Endometrial microvascular endothelial cells (primary cell): ENCODE results near the gene OSTN. TPM values are rescaled to one million over a fixed set of nuclear protein-coding genes. Genes with fewer than 3 reads are reported as not detected.

ENCODE experiments used
- in situ Hi-C: cut with HindIII; loops from 2 replicates; pipeline ENCODE4 v1.10.0; 2017; ENCODE audit warnings: low sequenced_read_pairs, low pct_unique_long_range_greater_than_20kb; ENCODE audit errors: inconsistent ontology term
- total RNA-seq: library from RNA; depleted of rRNA; stranded (reverse); fragments of >200 nt; gene quantifications from one replicate; pipeline ENCODE4 v1.2.3, GENCODE V29; 2015; ENCODE audit errors: inconsistent ontology term

OSTN gene
- total RNA-seq, 1 donor from 2014 or later = not detected

DNA sequence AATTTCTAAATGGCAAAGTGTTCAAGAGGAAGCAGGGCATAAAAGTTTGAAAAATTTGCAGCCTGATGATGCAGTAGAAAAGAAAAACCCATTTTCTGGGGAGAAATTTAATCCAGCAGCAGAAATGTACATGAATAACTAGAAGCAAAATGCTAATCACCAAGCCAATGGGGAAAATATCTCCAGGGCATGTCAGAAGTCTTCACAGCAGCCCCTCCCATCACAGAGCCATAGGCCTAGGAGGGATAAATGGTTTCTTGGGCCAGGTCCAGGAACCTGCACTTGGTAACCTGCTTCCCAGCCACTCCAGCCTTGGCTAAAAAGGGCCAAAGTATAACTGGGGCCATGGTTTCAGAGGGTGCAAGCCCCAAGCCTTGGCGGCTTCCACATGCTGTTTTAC is 22.6 kb downstream of the OSTN start:
- in situ Hi-C loops = no loop called here

DNA sequence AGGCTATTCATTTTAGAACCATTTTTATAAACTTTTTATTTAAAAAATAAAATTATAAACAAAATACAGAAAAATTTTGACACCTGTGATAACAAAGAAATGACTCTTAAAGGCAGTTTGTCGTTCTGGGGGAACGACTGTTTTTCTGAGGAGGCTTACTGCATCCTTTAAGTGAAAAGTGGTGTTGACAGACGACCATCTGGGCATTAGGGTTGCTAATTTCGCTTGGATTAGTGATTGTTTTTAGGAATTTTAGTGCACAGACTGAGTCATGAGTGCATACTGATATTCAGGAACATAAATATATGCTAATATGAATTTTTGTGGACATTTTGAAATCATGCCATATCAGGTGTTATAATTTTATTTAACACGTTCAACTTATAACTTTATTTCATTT is 28.5 kb downstream of the OSTN start:
- in situ Hi-C loops = loop anchor here (25.0 kb wide), 1 partner anchor 135 kb away; no protein-coding TSS in a partner anchor

DNA sequence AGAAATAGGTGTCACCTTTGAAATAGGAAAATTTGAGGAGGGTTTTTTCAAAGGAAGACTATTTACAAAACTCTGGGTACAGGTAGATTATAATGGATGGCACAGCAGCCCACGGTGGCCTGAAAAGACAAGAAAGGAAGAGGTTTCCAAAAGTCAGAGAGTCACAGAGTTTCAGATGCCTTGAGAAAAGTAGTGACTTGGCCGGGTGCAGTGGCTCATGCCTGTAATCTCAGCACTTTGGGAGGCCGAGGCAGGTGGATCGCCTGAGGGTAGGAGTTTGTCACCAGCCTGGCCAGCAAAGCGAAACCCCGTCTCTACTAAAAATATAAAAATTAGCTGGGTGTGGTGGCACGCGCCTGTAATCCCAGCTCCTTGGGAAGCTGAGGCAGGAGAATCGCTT is 35.2 kb downstream of the OSTN start:
- in situ Hi-C loops = loop anchor here (25.0 kb wide), 1 partner anchor 128 kb away; no protein-coding TSS in a partner anchor

DNA sequence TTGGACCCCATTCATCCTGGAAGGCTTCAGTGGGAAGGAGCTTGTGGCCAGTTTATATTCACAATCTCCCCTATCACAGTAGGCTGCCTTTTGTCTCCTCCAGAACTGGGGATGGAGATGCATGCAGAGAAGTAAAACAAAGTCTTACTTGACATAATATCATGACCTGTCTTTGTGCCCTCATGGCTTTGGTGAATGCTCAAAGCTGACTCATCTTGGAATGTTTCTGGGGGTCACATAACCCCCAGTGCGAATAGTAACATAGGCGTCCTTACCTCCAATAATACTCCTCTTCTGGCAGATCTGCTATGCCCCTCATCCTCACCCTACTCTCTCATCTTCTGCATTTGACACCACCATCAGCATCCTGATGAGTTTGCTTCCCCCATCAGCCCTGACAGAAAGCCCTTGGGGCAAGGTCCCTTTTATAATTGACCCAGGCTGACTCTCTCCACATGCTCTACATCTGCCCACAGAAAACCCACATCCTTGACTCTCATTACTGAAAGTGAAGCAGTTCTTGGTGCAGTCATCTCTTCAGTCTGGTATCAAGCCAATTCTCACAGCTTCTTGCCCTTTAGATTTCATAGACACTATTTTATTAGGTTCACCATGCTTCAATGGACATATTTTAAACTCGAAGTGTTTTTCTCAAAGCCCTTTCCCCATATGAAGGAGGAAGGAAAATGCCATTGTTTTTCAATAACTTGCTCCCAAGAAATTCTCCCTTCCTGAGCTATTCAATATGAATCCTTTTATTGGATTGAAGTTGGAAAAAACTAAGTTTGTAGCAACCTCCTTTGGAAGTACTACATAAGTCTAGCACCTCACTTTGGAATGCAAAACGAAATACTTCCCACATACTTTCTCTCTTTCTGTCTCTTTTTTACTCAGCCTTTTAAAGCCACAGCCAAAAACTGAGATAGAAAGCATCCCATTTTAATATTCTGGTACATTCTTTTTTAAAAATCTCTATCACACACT is 36.6 kb downstream of the OSTN start:
- in situ Hi-C loops = loop anchor here (25.0 kb wide), 1 partner anchor 127 kb away; no protein-coding TSS in a partner anchor

DNA sequence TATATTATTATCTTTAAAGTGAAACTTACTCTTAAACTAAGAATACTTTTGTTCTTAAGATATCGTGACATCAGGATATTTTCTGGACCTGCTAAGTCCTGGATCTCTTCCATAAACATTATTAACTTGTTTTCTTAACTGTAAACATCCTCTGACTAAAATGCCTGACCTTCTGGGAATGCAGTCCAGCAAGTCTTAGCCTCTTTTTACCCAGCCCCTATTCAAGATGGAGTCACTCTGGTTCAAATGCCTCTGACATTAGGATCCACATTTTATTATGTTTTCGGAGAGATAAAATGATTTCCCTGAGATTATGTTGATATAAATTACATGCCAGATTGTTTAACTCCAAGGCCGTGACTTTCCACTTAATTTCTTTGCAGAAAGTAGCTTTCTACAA is 37.6 kb downstream of the OSTN start:
- in situ Hi-C loops = loop anchor here (25.0 kb wide), 1 partner anchor 126 kb away; no protein-coding TSS in a partner anchor

DNA sequence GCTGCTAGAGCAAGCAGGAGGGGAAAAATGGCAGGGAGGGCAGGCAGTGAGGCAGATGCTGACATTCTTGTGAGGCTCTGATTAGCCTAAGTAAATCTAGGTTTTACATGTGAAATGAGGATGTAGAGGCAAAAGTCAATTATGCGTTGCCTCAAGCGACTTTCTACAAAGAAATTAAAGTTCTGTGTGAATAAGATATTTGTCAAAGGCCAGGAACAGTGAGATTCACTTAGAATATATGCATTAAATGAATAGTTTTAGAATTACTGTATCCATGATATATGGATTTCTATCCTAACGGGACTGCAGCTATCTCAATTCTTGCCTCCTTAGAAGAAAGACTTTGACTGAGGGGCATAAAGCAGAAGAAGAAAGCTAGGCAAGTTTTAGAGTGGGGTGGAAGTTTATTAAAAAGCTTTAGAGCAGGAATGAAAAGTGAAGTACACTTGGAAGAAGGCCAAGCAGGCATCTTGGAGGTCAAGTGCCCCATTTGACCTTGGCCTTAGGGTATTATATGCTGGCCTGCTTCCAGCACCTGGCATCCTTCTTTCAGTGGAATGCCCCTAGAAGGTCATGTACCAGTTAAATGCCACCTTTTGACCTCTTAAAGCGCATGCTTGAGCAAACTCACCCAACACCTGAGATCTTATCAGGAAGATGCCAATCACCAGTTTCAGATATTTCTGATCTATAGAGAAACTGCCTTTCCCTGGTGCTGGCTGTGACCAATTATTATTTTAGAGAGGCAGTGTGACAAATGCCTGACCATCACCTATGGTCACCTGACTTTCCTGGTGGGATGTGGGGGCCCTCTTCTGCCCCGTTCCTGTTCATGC is 38.2 kb downstream of the OSTN start:
- in situ Hi-C loops = loop anchor here (25.0 kb wide), 1 partner anchor 125 kb away; no protein-coding TSS in a partner anchor

DNA sequence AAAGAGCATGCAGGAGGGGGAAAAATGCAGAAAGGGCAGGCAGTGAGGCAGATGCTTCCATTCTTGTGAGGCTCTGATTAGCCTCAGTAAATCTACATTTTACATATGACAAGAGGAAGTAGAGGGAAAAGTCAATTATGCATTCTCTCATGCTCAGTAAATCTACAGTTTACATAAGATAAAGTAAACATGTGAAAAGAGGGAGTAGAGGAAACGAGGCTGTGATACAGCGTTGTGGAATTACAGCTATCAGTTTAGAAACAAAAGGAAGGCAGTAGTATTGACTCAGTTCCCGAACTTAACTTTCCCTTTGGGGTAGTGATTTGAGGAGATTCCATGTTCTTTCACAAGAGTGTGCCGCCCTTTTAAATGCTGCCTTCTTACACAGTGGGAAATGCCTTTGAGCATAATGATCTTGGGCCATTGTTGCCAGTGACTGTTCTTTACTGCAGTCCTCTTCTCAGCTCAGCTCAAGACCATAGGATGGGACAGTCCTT is 39.3 kb downstream of the OSTN start:
- in situ Hi-C loops = loop anchor here (25.0 kb wide), 1 partner anchor 124 kb away; no protein-coding TSS in a partner anchor

DNA sequence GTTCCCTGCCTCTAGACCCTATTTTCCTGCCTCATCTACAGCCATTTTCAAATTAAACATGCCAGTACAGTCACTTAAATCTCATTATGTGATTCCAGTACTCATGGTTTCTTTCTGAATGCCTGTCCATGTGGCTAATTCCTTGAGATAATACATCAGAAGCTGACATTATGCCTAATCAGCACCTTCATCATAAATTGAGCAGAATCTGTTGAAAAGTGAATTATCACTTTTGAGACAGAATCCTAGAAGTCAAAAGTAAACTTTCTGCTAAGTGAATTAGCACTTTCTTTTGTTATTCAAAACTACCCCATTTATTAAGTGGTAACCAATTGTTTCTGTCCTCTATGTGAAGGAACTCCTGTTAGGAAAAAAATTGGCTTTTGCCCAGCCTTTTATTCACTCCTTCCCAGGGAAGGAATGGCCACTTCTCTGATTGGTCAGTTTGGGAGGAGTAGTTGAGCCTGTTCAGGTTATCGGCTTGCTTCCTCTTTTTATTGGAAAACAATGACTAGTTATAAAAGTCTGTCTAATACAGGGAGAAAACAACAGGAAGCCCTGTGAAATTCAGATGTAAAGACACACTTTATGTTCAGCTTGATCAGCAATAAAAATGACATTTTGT is 40.5 kb downstream of the OSTN start:
- in situ Hi-C loops = loop anchor here (25.0 kb wide), 1 partner anchor 123 kb away; no protein-coding TSS in a partner anchor

DNA sequence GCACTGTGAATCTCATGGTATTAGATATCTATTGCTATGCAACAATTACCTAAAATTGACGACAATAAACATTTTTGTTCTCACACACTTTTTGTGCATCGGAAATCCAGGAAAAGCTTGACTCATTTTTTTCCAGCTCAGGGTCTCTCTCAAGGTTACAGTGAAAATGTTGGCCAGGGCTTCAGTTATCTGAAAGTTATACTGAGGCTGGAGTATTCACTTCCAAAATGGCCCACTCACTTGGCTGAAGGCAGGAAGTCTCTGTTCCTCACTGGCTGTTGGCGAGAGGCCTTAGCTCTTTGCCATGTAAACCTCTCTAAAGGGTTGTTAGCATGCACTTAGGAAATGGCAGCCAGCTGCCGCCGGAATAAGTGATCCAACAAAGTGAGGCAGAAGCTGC is 41.4 kb downstream of the OSTN start:
- in situ Hi-C loops = loop anchor here (25.0 kb wide), 1 partner anchor 122 kb away; no protein-coding TSS in a partner anchor

DNA sequence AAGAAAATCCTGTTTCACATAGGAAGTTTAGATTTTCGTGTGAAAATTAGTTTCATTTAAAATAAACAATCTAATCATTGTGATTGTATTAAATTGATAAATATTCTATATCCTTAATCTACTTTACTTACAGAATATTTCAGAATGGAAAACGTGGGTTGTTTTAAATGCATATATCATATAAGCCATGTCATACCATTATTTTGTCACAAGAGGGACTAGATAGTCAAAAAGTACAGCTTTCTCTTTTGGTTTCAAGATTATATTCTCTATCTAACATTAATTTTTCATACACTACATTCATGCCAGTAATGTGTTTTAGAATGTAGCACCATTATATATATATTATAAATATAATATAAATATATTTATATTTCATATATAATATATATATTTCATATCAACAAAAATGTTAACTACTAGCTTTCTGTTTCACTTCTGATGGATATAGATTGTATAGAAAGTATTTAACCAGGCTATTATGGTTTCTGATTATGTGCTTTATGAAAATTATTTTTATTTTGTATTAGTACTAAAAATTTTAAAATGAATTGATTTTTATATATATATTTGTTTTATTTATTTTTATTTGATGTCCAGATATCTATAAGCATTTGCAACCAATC is 45.3 kb downstream of the OSTN start:
- in situ Hi-C loops = loop anchor here (25.0 kb wide), 1 partner anchor 118 kb away; no protein-coding TSS in a partner anchor

DNA sequence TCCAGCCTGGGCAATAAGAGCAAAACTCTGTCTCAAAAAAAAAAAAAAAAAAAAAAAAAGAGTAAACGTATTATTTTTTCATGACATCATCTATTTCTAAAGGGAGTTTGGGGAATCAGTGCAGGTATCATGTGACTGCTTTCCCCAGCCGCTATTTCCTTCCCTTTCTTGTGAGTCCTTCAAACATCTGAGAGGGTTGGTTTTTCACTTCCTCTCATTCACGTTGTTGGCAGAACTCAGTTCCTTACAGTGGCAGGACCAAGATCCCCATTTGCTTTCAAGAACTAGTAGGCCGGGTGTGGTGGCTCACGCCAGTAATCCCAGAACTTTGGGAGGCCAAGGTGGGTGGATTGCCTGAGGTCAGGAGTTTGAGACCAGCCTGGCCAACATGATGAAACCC is 47.0 kb downstream of the OSTN start:
- in situ Hi-C loops = loop anchor here (25.0 kb wide), 1 partner anchor 116 kb away; no protein-coding TSS in a partner anchor

DNA sequence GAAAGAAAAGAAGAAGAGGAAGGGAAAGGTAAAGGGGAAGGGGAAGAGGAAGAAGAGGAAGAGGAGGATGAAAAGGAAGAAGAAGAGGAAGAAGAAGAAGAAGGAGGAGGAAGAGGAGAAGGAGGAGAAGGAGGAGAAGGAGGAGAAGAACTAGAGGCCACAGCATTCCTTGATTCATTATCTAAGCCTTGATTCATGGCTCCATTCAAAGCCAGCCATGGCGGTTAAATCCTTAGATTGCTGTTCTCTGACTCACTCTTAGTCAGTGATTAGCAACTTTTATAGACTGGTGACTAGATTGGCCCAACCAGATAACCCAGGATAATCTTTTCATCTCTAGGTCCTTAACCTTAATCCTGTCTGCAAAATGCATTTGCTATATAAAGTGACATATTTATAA is 47.6 kb downstream of the OSTN start:
- in situ Hi-C loops = loop anchor here (25.0 kb wide), 1 partner anchor 116 kb away; no protein-coding TSS in a partner anchor

DNA sequence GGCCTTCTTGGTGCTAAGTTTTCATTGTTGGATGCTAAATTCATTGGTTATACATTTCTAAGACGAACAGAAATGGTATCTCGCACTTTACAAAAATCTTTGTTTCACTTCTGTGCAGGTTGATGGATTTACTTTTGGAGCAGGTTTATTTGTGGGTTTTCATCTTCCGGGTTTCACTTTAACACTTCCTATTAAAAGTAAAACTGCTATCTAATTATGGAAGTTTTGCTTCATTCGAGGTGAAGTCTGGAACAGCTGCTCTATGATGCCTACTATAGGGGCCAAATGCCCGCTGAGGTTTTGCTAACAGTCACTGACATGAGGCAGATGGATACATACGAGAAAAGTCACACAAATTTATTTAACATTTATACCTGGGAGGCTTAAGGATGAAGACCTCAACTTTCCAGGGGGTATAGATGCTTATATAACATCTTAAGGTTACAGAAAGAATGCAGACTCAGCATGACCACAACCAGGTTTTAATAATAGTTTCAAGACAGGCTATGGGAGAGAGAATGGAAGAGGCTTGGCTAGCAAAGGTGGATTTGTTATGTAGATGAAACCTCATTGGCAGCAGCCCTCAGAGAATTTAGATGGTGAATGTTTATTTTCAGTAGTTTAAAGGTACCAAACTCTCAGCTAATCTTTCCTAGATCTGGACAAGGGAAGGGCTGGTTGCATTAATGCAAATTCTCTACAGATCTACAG is 54.2 kb downstream of the OSTN start:
- in situ Hi-C loops = no loop called here

DNA sequence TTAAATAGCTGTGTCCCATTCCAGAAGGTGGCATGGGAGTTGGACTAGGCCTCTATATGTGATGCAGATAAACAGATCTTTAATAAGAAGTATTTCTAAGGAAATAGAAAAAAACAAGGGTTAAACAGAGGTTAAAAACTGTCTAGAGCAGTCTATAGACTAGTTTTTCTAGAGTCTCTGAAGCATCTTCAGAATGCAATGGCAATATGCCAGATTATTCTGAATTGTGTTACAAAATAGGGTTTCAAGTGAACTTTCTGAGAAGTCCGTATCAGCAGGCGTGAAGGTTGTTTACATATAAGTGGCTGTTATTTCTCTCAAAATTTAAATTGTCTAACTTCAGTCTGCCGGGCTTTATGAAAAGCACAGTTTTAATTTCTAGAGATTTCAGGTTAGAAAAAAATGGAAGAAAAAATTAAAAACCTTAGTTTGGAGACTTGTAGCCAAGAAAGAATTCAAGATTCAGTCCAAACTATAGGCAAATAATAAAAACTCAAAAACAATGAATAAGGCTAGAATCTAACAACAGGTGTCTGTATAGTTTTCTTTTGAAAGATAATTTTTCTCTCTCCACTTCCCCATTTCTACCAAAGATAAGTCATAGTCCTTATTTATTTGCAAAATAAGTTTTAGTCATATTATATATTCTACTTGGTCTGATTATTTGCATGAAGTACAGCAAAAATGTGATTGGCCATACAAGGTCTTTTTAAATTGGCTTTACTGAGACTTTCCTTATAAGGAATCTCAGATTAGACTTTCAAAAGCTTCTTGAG is 55.2 kb downstream of the OSTN start:
- in situ Hi-C loops = no loop called here

DNA sequence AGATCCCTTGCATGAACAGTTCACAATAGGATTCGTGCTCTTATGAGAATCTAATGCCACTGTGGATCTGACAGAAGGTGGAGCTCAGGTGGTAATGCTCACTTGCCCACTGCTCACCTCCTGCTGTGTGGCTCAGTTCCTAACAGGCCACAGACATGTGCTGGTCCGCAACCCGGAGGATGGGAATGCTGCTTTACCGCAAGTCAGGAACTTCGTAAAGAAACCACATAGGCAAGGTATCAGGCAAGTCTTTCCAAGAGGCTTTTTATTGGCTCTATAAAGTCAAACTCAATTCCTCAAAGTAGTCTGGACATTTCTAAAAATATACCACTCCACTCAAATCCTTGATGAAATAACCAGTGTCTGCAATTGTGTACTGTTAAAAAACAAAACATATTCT is 56.1 kb downstream of the OSTN start:
- in situ Hi-C loops = no loop called here

DNA sequence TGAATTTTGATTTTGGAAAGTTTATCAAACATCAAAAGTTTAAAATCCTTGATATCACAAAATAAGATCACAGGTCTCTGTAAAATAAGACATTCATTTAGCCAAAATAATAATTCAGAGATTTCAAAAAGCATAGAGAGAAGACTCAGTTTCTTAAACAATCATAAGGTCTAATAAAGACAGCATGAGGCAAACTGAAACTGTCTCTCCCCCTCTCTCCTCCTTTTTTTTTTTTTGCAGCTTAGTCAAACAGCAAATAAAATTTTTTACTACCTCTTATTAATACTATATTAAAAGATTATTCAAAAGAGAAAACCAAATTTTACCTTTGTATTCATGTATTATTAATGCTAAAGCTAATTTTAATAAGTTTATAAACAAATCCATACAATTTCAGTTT is 57.4 kb downstream of the OSTN start:
- in situ Hi-C loops = no loop called here

DNA sequence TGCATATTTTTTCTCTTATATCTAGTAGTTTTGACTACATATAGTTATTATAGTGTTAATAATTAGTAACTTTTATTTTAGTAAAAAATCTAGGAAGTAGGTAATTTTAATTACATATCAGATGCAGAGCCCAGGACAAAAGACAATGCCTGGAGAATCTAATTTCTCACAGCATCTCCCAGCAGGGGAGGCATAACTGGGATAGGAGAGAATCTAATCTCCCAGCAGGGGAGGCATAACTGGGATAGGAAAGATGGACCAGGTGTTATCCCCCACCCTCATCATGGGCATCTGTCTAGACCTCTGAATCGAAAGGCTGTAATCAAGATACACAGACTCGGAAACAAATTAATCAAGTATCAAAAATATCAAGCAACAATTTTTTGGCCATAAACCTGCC is 58.2 kb downstream of the OSTN start:
- in situ Hi-C loops = no loop called here
